ENCODE results near the gene PDGFA. TPM values are rescaled to one million over a fixed set of nuclear protein-coding genes. Genes with fewer than 3 reads are reported as not detected.
"Not testable (repeated sequence)": the region's sequence is repeated elsewhere in the genome, so short reads cannot be mapped to it uniquely, and the experiment has no call there.

PDGFA gene
- total and polyA plus RNA-seq, 2 donors from 2014 or later = 14.1 to 53.0 TPM

DNA sequence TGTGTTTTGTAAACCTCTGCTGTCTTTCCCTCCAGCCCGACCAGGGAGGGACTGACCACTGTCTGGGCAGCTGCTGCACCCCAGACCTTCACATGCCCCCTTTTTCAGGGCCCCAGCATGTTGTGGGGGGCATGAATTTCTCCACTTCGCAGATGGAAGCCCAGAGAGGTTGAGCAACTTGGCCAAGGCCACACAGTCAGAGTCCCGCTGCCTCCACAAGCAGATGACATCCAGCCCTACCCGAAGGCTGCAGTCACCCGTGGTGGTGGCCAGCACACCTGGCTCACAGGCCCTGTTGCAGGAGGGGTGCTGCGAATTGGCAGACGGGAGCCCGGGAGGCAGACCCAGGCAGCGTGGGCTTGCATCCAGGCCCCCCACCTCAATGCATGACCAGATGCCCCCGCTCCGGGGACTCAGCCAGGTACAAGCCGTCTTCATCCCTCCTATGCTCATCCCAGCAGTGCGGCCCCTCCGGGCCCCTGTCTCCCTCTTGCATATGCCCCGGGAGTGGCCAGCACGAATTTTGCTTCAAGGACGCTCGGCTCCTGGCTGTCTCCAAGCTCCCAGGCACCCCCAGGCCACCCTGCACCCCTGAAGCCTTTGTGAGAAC lies 36.0 kb upstream of the PDGFA start:
- Histone ChIP-seq H3K9ac (ENCODE audit: low read length in 3 of 3) (no peak overlapping the region), H3K4me1 (ENCODE audit: control insufficient read depth in 2 of 3, insufficient read depth in 2 of 3, low read depth in 1 of 3, low read length in 3 of 3) (peaks cover 0 to 14% (median 0%) of the 10 kb centered on the region in 3 donors), H3K27ac (ENCODE audit: low read depth in 2 of 2, low read length in 2 of 2) (no peak overlapping the region), H3K4me3 (ENCODE audit: low read length in 3 of 3) (no peak overlapping the region), H3K36me3 (ENCODE audit: control insufficient read depth in 2 of 3, insufficient read depth in 3 of 3, low read length in 3 of 3) (no peaks in the 10 kb centered on the region), H3K27me3 (ENCODE audit: control insufficient read depth, insufficient read depth, low read length) (no peaks in the 10 kb centered on the region), H3K9me3 (ENCODE audit: control insufficient read depth in 2 of 3, insufficient read depth in 1 of 3, low read length in 3 of 3) (no peaks in the 10 kb centered on the region)
- intact Hi-C loops (cut with DNase I) = no loop called here
- no peak for FAIRE-seq
- no peak for TF ChIP-seq CTCF (IDR thresholded peaks at IDR 0.05; ENCODE audit: borderline replicate concordance, extremely low read depth, insufficient read depth)
- DNase-seq = peak in 1 of 5 donors; percentile 76

GRCh38 chr7:553636-554111 lies 34.0 kb upstream of the PDGFA start:
- no peaks in the 10 kb centered on the region for H3K27me3 ChIP-seq (ENCODE audit: control insufficient read depth, insufficient read depth, low read length)
- no peaks in the 10 kb centered on the region for H3K36me3 ChIP-seq (ENCODE audit: control insufficient read depth in 2 of 3, insufficient read depth in 3 of 3, low read length in 3 of 3)
- no peaks in the 10 kb centered on the region for H3K9me3 ChIP-seq (ENCODE audit: control insufficient read depth in 2 of 3, insufficient read depth in 1 of 3, low read length in 3 of 3)
- FAIRE-seq (no peak), DNase-seq (peak; percentile 70 to 88 (median 72))
- TF ChIP-seq CTCF (IDR thresholded peaks at IDR 0.05; ENCODE audit: borderline replicate concordance, extremely low read depth, insufficient read depth) = no peak
- no peak overlapping the region for H3K27ac ChIP-seq (ENCODE audit: low read depth in 2 of 2, low read length in 2 of 2)
- H3K9ac ChIP-seq (ENCODE audit: low read length in 3 of 3) = peak overlapping the region in 1 of 3 donors; percentile 61
- H3K4me1 ChIP-seq (ENCODE audit: control insufficient read depth in 2 of 3, insufficient read depth in 2 of 3, low read depth in 1 of 3, low read length in 3 of 3) = peaks cover 0 to 14% (median 0%) of the 10 kb centered on the region in 3 donors
- intact Hi-C loops (cut with DNase I) = no loop called here
- H3K4me3 ChIP-seq (ENCODE audit: low read length in 3 of 3) = no peak overlapping the region

DNA sequence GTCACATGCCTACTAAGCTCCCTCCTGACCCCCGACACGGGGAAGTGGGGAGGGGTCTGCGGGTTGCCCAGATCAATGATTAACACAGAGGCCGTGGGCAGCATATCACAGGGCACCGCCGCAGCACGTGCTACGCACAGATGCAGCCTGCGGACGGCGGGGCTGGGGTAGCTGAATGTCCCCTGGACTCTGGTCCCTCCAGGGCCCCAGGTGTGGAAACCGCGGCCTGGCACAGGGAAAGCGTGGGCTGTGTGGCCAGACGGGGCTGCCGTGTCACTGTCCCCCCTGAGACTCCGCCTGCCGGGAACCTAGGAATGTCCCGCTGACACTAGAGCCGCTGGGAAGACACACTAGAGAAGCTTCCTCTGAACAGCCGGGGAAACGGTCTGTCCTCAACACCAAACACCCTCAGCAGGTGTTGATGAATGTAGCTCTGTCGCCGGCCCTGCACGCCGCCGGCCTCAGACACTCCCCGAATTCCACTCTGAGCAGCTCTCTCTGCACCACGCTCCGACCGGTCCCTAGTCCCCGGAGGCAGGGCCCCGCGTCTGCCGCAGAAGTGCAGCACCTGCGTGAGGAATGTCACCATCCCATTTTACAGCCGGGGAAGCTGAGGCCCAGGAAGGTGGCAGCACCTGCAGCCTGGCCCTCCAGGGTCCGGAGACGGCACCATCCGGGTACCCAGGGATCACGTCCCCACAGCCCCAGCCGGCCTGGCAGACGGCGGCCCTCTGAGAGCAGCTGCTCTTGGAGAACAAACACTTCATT lies 33.4 kb upstream of the PDGFA start:
- Histone ChIP-seq H3K9ac (ENCODE audit: low read length in 3 of 3) (peak overlapping the region in 1 of 3 donors; percentile 19), H3K36me3 (ENCODE audit: control insufficient read depth in 2 of 3, insufficient read depth in 3 of 3, low read length in 3 of 3) (no peaks in the 10 kb centered on the region), H3K4me1 (ENCODE audit: control insufficient read depth in 2 of 3, insufficient read depth in 2 of 3, low read depth in 1 of 3, low read length in 3 of 3) (peaks cover 0 to 14% (median 0%) of the 10 kb centered on the region in 3 donors), H3K27me3 (ENCODE audit: control insufficient read depth, insufficient read depth, low read length) (no peaks in the 10 kb centered on the region), H3K9me3 (ENCODE audit: control insufficient read depth in 2 of 3, insufficient read depth in 1 of 3, low read length in 3 of 3) (no peaks in the 10 kb centered on the region), H3K4me3 (ENCODE audit: low read length in 3 of 3) (peak overlapping the region in 1 of 3 donors; percentile 29), H3K27ac (ENCODE audit: low read depth in 2 of 2, low read length in 2 of 2) (no peak overlapping the region)
- FAIRE-seq (no peak), DNase-seq (peak; percentile 69 to 85 (median 76))
- intact Hi-C loops (cut with DNase I) = no loop called here
- TF ChIP-seq CTCF (IDR thresholded peaks at IDR 0.05; ENCODE audit: borderline replicate concordance, extremely low read depth, insufficient read depth) = no peak

DNA sequence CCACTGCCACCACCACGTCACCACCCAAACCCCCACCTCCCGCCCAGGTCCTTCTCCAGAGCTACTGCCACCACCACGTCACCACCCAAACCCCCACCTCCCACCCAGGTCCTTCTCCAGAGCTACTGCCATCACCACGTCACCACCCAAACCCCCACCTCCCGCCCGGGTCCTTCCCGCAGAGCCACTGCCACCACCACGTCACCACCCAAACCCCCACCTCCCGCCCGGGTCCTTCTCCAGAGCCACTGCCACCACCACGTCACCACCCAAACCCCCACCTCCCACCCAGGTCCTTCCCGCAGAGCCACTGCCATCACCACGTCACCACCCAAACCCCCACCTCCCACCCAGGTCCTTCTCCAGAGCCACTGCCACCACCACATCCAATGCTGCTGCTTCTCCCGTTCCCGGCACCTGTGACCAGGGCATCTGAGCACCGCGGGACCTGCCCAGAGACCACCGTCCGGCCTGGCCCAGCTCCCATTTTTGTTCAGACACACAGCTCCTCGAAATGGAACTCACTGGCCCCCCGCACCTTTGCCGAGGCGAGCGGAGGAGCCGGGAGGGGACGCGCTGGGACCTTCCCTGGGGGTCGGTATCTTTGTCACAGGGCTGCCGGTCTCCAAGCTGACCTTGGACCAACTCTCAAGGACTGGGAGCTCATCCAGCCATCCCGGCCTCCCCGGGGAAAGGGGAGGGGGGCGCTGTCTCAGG lies 32.7 kb upstream of the PDGFA start:
- H3K27ac ChIP-seq (ENCODE audit: low read depth in 2 of 2, low read length in 2 of 2); H3K9me3 ChIP-seq (ENCODE audit: control insufficient read depth in 2 of 3, insufficient read depth in 1 of 3, low read length in 3 of 3); H3K9ac ChIP-seq (ENCODE audit: low read length in 3 of 3); H3K27me3 ChIP-seq (ENCODE audit: control insufficient read depth, insufficient read depth, low read length); intact Hi-C loops (cut with DNase I); FAIRE-seq; H3K36me3 ChIP-seq (ENCODE audit: control insufficient read depth in 2 of 3, insufficient read depth in 3 of 3, low read length in 3 of 3); H3K4me3 ChIP-seq (ENCODE audit: low read length in 3 of 3): not testable (repeated sequence)
- peak in 1 of 5 donors; percentile 66 for DNase-seq
- peaks cover 0 to 14% (median 0%) of the 10 kb centered on the region in 3 donors for H3K4me1 ChIP-seq (ENCODE audit: control insufficient read depth in 2 of 3, insufficient read depth in 2 of 3, low read depth in 1 of 3, low read length in 3 of 3)

DNA sequence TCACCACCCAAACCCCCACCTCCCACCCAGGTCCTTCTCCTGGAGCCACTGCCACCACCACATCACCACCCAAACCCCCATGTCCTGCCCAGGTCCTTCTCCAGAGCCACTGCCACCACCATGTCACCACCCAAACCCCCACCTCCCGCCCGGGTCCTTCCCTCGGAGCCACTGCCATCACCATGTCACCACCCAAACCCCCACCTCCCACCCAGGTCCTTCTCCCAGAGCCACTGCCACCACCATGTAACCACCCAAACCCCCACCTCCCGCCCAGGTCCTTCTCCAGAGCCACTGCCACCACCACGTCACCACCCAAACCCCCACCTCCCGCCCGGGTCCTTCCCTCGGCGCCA lies 31.9 kb upstream of the PDGFA start:
- H3K4me3 ChIP-seq (ENCODE audit: low read length in 3 of 3); H3K36me3 ChIP-seq (ENCODE audit: control insufficient read depth in 2 of 3, insufficient read depth in 3 of 3, low read length in 3 of 3); FAIRE-seq; intact Hi-C loops (cut with DNase I); H3K27me3 ChIP-seq (ENCODE audit: control insufficient read depth, insufficient read depth, low read length); H3K9ac ChIP-seq (ENCODE audit: low read length in 3 of 3); H3K9me3 ChIP-seq (ENCODE audit: control insufficient read depth in 2 of 3, insufficient read depth in 1 of 3, low read length in 3 of 3); H3K27ac ChIP-seq (ENCODE audit: low read depth in 2 of 2, low read length in 2 of 2): not testable (repeated sequence)
- peak in 1 of 5 donors; percentile 54 for DNase-seq
- peaks cover 0 to 14% (median 0%) of the 10 kb centered on the region in 3 donors for H3K4me1 ChIP-seq (ENCODE audit: control insufficient read depth in 2 of 3, insufficient read depth in 2 of 3, low read depth in 1 of 3, low read length in 3 of 3)
